Bronchial epithelial cell (primary cell): Measurements from ENCODE around the gene DIAPH3. TPM values are rescaled to one million over a fixed set of nuclear protein-coding genes. Genes with fewer than 3 reads are reported as not detected.
A peak's percentile ranks its signal among the peaks of the same experiment; 100 is the strongest.

ENCODE experiments used
- DNase-seq: peaks from one replicate; pipeline ENCODE4 v3.0.0-alpha.2; 2010; ENCODE audit warnings: low read depth
- FAIRE-seq: peaks from 2 replicates; lab custom pipeline; 2011; peaks lifted over from hg19 to GRCh38; lab: Jason Lieb, UNC
- H3K27me3 ChIP-seq: 2 replicates; pipeline ENCODE4 v1.5.1; 2011; ENCODE audit warnings: low read length; ENCODE audit not compliant: control insufficient read depth, insufficient read depth
- H3K36me3 ChIP-seq: 2 replicates; pipeline ENCODE4 v1.5.1; 2011; ENCODE audit warnings: low read length; ENCODE audit not compliant: control insufficient read depth, insufficient read depth
- H3K4me3 ChIP-seq: 2 replicates; pipeline ENCODE4 v1.5.1; 2011; ENCODE audit warnings: mild to moderate bottlenecking, low read depth, low read length, control low read depth
- total RNA-seq: library from RNA; depleted of rRNA; stranded (reverse); fragments of >200 nt; gene quantifications from 2 replicates; pipeline ENCODE4 v1.2.1, GENCODE V29; 2014
- TF ChIP-seq, protein P1 (sequence below): IDR thresholded peaks from 2 replicates; pipeline ENCODE4 v1.5.1; 2011; ENCODE audit warnings: mild to moderate bottlenecking, moderate library complexity, low read length, control low read depth, inconsistent platforms; ENCODE audit not compliant: insufficient read depth, severe bottlenecking

Gene DIAPH3
- total RNA-seq, 1 donor from 2014 or later, result 0.26 TPM

GRCh38 chr13:60026286-60026685 lies 137.4 kb downstream of the DIAPH3 start:
- FAIRE-seq, result no peak
- Histone ChIP-seq H3K4me3 (no peak overlapping the region), H3K36me3 (no peaks in the 10 kb centered on the region), H3K27me3 (no peaks in the 10 kb centered on the region)
- TF ChIP-seq, protein P1, sequence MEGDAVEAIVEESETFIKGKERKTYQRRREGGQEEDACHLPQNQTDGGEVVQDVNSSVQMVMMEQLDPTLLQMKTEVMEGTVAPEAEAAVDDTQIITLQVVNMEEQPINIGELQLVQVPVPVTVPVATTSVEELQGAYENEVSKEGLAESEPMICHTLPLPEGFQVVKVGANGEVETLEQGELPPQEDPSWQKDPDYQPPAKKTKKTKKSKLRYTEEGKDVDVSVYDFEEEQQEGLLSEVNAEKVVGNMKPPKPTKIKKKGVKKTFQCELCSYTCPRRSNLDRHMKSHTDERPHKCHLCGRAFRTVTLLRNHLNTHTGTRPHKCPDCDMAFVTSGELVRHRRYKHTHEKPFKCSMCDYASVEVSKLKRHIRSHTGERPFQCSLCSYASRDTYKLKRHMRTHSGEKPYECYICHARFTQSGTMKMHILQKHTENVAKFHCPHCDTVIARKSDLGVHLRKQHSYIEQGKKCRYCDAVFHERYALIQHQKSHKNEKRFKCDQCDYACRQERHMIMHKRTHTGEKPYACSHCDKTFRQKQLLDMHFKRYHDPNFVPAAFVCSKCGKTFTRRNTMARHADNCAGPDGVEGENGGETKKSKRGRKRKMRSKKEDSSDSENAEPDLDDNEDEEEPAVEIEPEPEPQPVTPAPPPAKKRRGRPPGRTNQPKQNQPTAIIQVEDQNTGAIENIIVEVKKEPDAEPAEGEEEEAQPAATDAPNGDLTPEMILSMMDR, result no peak
- DNase-seq, result no peak

DNA sequence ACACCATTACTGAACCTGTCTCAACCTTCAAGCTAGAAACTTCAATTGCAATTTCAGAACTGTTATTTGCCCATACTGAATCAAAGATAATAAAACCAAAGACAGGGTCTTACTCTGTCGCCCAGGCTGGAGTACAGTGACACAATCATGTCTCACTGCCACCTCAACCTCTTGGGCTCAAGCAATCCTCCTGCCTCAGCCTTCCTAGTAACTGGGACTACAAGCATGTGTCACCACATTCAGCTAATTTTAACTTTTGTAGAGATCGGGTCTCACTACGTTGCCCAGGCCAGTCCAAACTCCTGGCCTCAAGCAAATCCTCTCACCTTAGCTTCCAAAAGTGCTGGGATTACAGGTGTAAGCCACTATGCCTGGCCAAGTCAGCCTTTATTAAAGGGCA lies 143.4 kb downstream of the DIAPH3 start:
- TF ChIP-seq, protein P1, result no peak
- FAIRE-seq (no peak), DNase-seq (no peak)
- H3K36me3 ChIP-seq, result no peaks in the 10 kb centered on the region
- H3K4me3 ChIP-seq, result no peak overlapping the region
- no peaks in the 10 kb centered on the region for H3K27me3 ChIP-seq

GRCh38 chr13:60019119-60019993 lies 144.4 kb downstream of the DIAPH3 start:
- TF ChIP-seq, protein P1, result no peak
- H3K4me3 ChIP-seq, result no peak overlapping the region
- no peaks in the 10 kb centered on the region for H3K27me3 ChIP-seq
- peak; percentile 73 for DNase-seq
- no peak for FAIRE-seq
- H3K36me3 ChIP-seq, result no peaks in the 10 kb centered on the region

DNA sequence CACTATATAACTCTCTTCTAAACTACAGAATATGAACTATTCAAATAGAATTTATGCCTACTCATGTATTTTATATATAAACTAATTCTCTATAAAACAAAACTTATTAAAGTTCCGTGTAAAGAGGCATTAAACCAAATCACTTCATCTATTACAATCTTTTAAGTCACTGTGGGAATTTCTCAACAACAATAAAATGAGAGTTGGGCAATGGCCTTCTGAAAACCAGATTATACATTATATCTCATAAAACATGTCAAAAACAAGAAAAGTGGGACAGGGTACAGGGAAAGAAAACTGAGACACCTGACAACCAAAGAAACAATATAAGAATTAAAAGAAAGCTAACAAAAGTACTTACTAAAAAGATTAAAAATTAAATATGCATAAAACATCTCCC lies 145.2 kb downstream of the DIAPH3 start:
- Histone ChIP-seq H3K27me3 (no peaks in the 10 kb centered on the region), H3K36me3 (no peaks in the 10 kb centered on the region), H3K4me3 (no peak overlapping the region)
- DNase-seq (no peak), FAIRE-seq (no peak)
- TF ChIP-seq, protein P1, result no peak

GRCh38 chr13:60016229-60016628 lies 147.5 kb downstream of the DIAPH3 start:
- DNase-seq, result peak; percentile 80
- no peaks in the 10 kb centered on the region for H3K36me3 ChIP-seq
- H3K27me3 ChIP-seq, result no peaks in the 10 kb centered on the region
- TF ChIP-seq, protein P1, result no peak
- no peak overlapping the region for H3K4me3 ChIP-seq
- FAIRE-seq, result no peak
